Measurements from ENCODE around the gene HDAC9. TPM values are rescaled to one million over a fixed set of nuclear protein-coding genes. Genes with fewer than 3 reads are reported as not detected.

Gene HDAC9
- total RNA-seq, 1 experiment from 2014 or later, result 159 TPM

- intact Hi-C loops (cut with micrococcal nuclease; ENCODE audit: unreplicated experiment), result no loop called here
- TF ChIP-seq CTCF (IDR thresholded peaks at IDR 0.05; ENCODE audit: unreplicated experiment), result no peak
- no peaks in the 10 kb centered on the region for H3K27me3 Mint-ChIP-seq (ENCODE audit: unreplicated experiment)
- H3K36me3 Mint-ChIP-seq (ENCODE audit: insufficient read depth, unreplicated experiment), result peaks cover 5% of the 10 kb centered on the region
- peaks cover 5% of the 10 kb centered on the region for H3K9me3 Mint-ChIP-seq (ENCODE audit: low read depth, unreplicated experiment)
- peak overlapping the region; percentile 35 for H3K27ac Mint-ChIP-seq (ENCODE audit: unreplicated experiment)
- peak; percentile 76 for DNase-seq
- CTCF ChIA-PET, result no interaction called here
- BruUV-seq (replicated peaks), result no TSS peak
- peaks cover 15% of the 10 kb centered on the region for H3K4me1 Mint-ChIP-seq (ENCODE audit: low read depth, unreplicated experiment)
- H3K4me3 Mint-ChIP-seq (ENCODE audit: low read depth, unreplicated experiment), result no peak overlapping the region
Observed at GRCh38 chr7:18866359-18867036, 370.9 kb downstream of the HDAC9 start.

DNA sequence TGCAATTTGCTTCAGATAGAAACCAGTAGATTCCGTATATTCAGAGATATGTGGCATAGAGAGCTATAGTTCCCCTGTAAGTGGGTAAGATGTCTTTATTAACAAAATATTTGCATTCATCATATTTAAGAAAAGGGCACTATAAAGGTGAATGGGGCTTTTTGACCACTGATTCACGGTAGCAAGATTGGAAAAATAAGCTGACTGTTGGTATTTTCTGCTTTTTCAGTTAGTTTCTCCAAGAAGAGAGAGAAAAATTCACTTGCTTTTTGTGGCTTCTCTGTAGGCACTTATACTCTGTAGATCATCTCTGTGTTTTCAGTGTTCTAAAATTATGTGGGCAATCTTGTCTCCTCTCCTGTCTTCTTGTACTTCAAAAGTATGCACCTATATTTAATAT, 376.8 kb downstream of the HDAC9 start:
- CTCF ChIA-PET, result no interaction called here
- Mint-ChIP-seq H3K36me3 (ENCODE audit: insufficient read depth, unreplicated experiment) (no peaks in the 10 kb centered on the region), H3K4me1 (ENCODE audit: low read depth, unreplicated experiment) (no peaks in the 10 kb centered on the region), H3K9me3 (ENCODE audit: low read depth, unreplicated experiment) (peaks cover 5% of the 10 kb centered on the region), H3K4me3 (ENCODE audit: low read depth, unreplicated experiment) (no peak overlapping the region), H3K27me3 (ENCODE audit: unreplicated experiment) (no peaks in the 10 kb centered on the region), H3K27ac (ENCODE audit: unreplicated experiment) (no peak overlapping the region)
- no TSS peak for BruUV-seq (replicated peaks)
- intact Hi-C loops (cut with micrococcal nuclease; ENCODE audit: unreplicated experiment), result no loop called here
- no peak for DNase-seq
- no peak for TF ChIP-seq CTCF (IDR thresholded peaks at IDR 0.05; ENCODE audit: unreplicated experiment)

DNA sequence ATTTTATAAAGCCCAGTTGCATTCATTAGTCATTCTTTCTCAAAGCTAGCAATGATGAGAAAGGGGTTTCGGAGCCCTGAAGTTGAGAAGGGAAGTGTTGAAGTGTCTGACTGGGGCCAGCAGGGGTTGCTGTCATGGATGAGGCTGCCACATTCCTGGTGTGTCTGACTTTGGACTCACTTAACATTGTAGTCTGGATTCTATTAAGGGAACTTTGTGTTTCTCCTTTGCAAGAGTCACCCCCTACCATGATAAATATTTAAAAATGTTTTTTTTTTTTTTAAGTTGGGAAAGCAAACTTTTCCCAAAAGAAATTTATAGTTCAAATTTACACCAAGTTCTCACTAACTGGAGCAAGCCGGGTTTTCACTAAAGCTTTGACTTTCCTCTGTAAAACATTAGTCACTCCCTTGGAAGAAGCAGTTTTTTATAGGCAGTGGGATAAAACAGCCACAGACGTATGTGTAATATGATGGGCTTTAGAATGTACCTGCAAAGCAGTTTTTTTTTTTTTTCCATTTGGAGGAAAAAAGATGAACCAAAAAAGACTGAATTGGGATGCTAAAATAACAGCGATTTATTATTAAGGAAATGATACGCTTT, 378.3 kb downstream of the HDAC9 start:
- CTCF ChIA-PET, result no interaction called here
- Mint-ChIP-seq H3K36me3 (ENCODE audit: insufficient read depth, unreplicated experiment) (no peaks in the 10 kb centered on the region), H3K9me3 (ENCODE audit: low read depth, unreplicated experiment) (peaks cover 4% of the 10 kb centered on the region), H3K4me3 (ENCODE audit: low read depth, unreplicated experiment) (no peak overlapping the region), H3K27ac (ENCODE audit: unreplicated experiment) (no peak overlapping the region), H3K4me1 (ENCODE audit: low read depth, unreplicated experiment) (no peaks in the 10 kb centered on the region), H3K27me3 (ENCODE audit: unreplicated experiment) (no peaks in the 10 kb centered on the region)
- no peak for DNase-seq
- peak; percentile 25 for TF ChIP-seq CTCF (IDR thresholded peaks at IDR 0.05; ENCODE audit: unreplicated experiment)
- no TSS peak for BruUV-seq (replicated peaks)
- intact Hi-C loops (cut with micrococcal nuclease; ENCODE audit: unreplicated experiment), result no loop called here

- TF ChIP-seq CTCF (IDR thresholded peaks at IDR 0.05; ENCODE audit: unreplicated experiment), result no peak
- H3K36me3 Mint-ChIP-seq (ENCODE audit: insufficient read depth, unreplicated experiment), result no peaks in the 10 kb centered on the region
- H3K27me3 Mint-ChIP-seq (ENCODE audit: unreplicated experiment), result no peaks in the 10 kb centered on the region
- H3K27ac Mint-ChIP-seq (ENCODE audit: unreplicated experiment), result no peak overlapping the region
- H3K4me3 Mint-ChIP-seq (ENCODE audit: low read depth, unreplicated experiment), result no peak overlapping the region
- no peaks in the 10 kb centered on the region for H3K4me1 Mint-ChIP-seq (ENCODE audit: low read depth, unreplicated experiment)
- intact Hi-C loops (cut with micrococcal nuclease; ENCODE audit: unreplicated experiment), result no loop called here
- no TSS peak for BruUV-seq (replicated peaks)
- DNase-seq, result no peak
- no peaks in the 10 kb centered on the region for H3K9me3 Mint-ChIP-seq (ENCODE audit: low read depth, unreplicated experiment)
- CTCF ChIA-PET, result no interaction called here
Observed at GRCh38 chr7:18874880-18875279, 379.3 kb downstream of the HDAC9 start.

Measured in Calu3 (cell line).